A549 (cell line): Measurements from ENCODE around the gene PTGDS. TPM values are rescaled to one million over a fixed set of nuclear protein-coding genes. Genes with fewer than 3 reads are reported as not detected.

ENCODE experiments used
- ATAC-seq, 2 experiments: fragments of 200-7000 bp in 1 of 2; fragments of >200 bp in 1 of 2; cut with Nextera tagmentation in 1 of 2; cut with Tn5 transposase in 1 of 2; 3 replicates each; pipeline versions ENCODE4 v1.8.0 to v1.9.1; 2018 to 2020; ENCODE audit warnings: mild to moderate bottlenecking in 1 of 2, moderate library complexity in 1 of 2
- CTCF ChIA-PET: fragments of 300-600 bp; sonication (Branson Sonifier 250); formaldehyde crosslinking; extraction: SDS; loops from one replicate; lab custom pipeline; 2021; ENCODE audit warnings: antibody characterized with exemption, inconsistent platforms; lab: Yijun Ruan, JAX
- POLR2A ChIA-PET: fragments of 350-600 bp; formaldehyde crosslinking; extraction: SDS; loops from one replicate; lab custom pipeline; 2021; ENCODE audit warnings: antibody characterized with exemption, inconsistent platforms; lab: Yijun Ruan, JAX
- DNase-seq, 2 experiments: peaks; one replicate each; pipeline versions ENCODE4 v3.0.0 to v3.0.0-alpha.2; 2011 to 2016; ENCODE audit warnings: low read depth in 1 of 2, low spot score in 1 of 2
- FAIRE-seq: peaks from 2 replicates; lab custom pipeline; 2011; peaks lifted over from hg19 to GRCh38; lab: Jason Lieb, UNC
- H3K27ac ChIP-seq, 2 experiments: fragments of >200 bp; sonication (Bioruptor Twin); formaldehyde crosslinking; 3 replicates each; pipeline ENCODE4 v1.5.1; 2016 to 2017
- H3K4me1 ChIP-seq: fragments of >200 bp; sonication (Bioruptor Twin); formaldehyde crosslinking; 3 replicates; pipeline ENCODE4 v1.6.1; 2016
- H3K4me2 ChIP-seq: fragments of >200 bp; sonication (Bioruptor Twin); formaldehyde crosslinking; 3 replicates; pipeline ENCODE4 v1.6.1; 2016
- H3K4me3 ChIP-seq: fragments of >200 bp; sonication (Bioruptor Twin); formaldehyde crosslinking; 3 replicates; pipeline ENCODE4 v1.5.1; 2016
- H3K9me3 ChIP-seq: fragments of >200 bp; sonication (Bioruptor Twin); formaldehyde crosslinking; 3 replicates; pipeline ENCODE4 v1.6.1; 2016
- CBX2 ChIP-seq: fragments of 200-600 bp; sonication (generic); IDR thresholded peaks from 2 replicates; pipeline ENCODE4 v1.6.1; 2016; ENCODE audit warnings: low read depth, mild to moderate bottlenecking, borderline replicate concordance
- CEBPB ChIP-seq, 2 experiments: fragments of >200 bp in 1 of 2; sonication (Bioruptor Twin) in 1 of 2; formaldehyde crosslinking in 1 of 2; IDR thresholded peaks; 2 replicates each; pipeline ENCODE4 v1.6.1; 2012 to 2016
- CHD4 ChIP-seq: fragments of 200-600 bp; sonication (generic); IDR thresholded peaks from 2 replicates; pipeline ENCODE4 v1.6.1; 2016; ENCODE audit warnings: antibody characterized with exemption, mild to moderate bottlenecking, borderline replicate concordance
- CTCF ChIP-seq: fragments of >200 bp; sonication (Bioruptor Twin); formaldehyde crosslinking; IDR thresholded peaks from 3 replicates; pipeline ENCODE4 v1.5.1; 2016
- EHF ChIP-seq: fragments of 250-450 bp; sonication (Bioruptor Pico); IDR thresholded peaks from 2 replicates; pipeline ENCODE4 v1.5.0; 2020; ENCODE audit warnings: mild to moderate bottlenecking
- ESRRA ChIP-seq: fragments of 150-350 bp; IDR thresholded peaks from 2 replicates; pipeline ENCODE4 v1.6.1; 2014; ENCODE audit warnings: mild to moderate bottlenecking, low read length, borderline replicate concordance
- FOSB ChIP-seq: fragments of 250-450 bp; sonication (Bioruptor Pico); IDR thresholded peaks from 2 replicates; pipeline ENCODE4 v1.5.0; 2020; ENCODE audit warnings: mild to moderate bottlenecking, moderate library complexity
- FOSL2 ChIP-seq, 2 experiments: fragments of 450-650 bp in 1 of 2; fragments of >200 bp in 1 of 2; sonication (Bioruptor Twin) in 1 of 2; formaldehyde crosslinking; IDR thresholded peaks; 2 replicates each; pipeline versions ENCODE4 v1.5.0 to v1.6.1; 2016 to 2020; ENCODE audit warnings: mild to moderate bottlenecking in 1 of 2, moderate library complexity in 1 of 2
- FOXS1 ChIP-seq: fragments of 250-450 bp; sonication (Bioruptor Pico); IDR thresholded peaks from 2 replicates; pipeline ENCODE4 v1.5.0; 2020; ENCODE audit warnings: mild to moderate bottlenecking, moderate library complexity
- HES2 ChIP-seq: fragments of >200 bp; sonication (Bioruptor Twin); formaldehyde crosslinking; IDR thresholded peaks from 2 replicates; pipeline ENCODE4 v1.6.1; 2016
- HEYL ChIP-seq: fragments of 250-450 bp; sonication (Bioruptor Pico); IDR thresholded peaks from 2 replicates; pipeline ENCODE4 v1.8.0; 2021; ENCODE audit warnings: mild to moderate bottlenecking, moderate library complexity
- HOXB13 ChIP-seq: fragments of 250-450 bp; sonication (Bioruptor Pico); IDR thresholded peaks from 2 replicates; pipeline ENCODE4 v1.5.0; 2020; ENCODE audit warnings: low read depth, mild to moderate bottlenecking, moderate library complexity
- KDM5A ChIP-seq: fragments of 200-600 bp; sonication (generic); IDR thresholded peaks from 2 replicates; pipeline ENCODE4 v1.6.1; 2016; ENCODE audit warnings: antibody characterized with exemption, mild to moderate bottlenecking
- MAZ ChIP-seq: fragments of 150-350 bp; IDR thresholded peaks from 2 replicates; pipeline ENCODE4 v1.6.1; 2014; ENCODE audit warnings: antibody characterized with exemption, low read depth, low read length, borderline replicate concordance
- POLR2A ChIP-seq: IDR thresholded peaks from 2 replicates; pipeline ENCODE4 v1.6.1; 2012; ENCODE audit warnings: mild to moderate bottlenecking, low read length
- POLR2AphosphoS2 ChIP-seq: conservative IDR thresholded peaks from 2 replicates; pipeline ENCODE4 v1.6.1; 2012; ENCODE audit warnings: low read length, improper control_type of control experiment, inconsistent platforms
- RCOR1 ChIP-seq: fragments of 150-350 bp; IDR thresholded peaks from 2 replicates; pipeline ENCODE4 v1.6.1; 2014; ENCODE audit warnings: antibody characterized with exemption, low read length, low read depth
- RFX5 ChIP-seq: fragments of 450-650 bp; IDR thresholded peaks from 2 replicates; pipeline ENCODE4 v1.7.1; 2014; ENCODE audit warnings: antibody characterized with exemption, mild to moderate bottlenecking, moderate library complexity
- TFCP2L1 ChIP-seq: fragments of 250-450 bp; sonication (Bioruptor Pico); IDR thresholded peaks from 2 replicates; pipeline ENCODE4 v1.5.0; 2021; ENCODE audit warnings: mild to moderate bottlenecking
- ZNF302 ChIP-seq: fragments of 250-450 bp; sonication (Bioruptor Pico); IDR thresholded peaks from 2 replicates; pipeline ENCODE4 v1.9.0; 2021; ENCODE audit warnings: inconsistent platforms, mild to moderate bottlenecking, moderate library complexity
- WGBS: methylation state at CpG from one replicate; pipeline ENCODE4 v1.1.6; 2017; ENCODE audit errors: missing lambda C conversion rate; 5-methylcytosine and 5-hydroxymethylcytosine counted together
- polyA plus RNA-seq, 4 experiments: library from polyadenylated mRNA; depleted of rRNA in 3 of 4; stranded (reverse); fragments of >200 nt; fragmentation: RNase III in 1 of 4; extraction: RNeasy Plus Mini Kit Qiagen cat#74134 plus additional on column Dnase treatment in 1 of 4; gene quantifications; 2 replicates in 3 of 4; 3 replicates in 1 of 4; pipeline ENCODE4 v1.2.3, GENCODE V29; 2011 to 2017
- TF ChIP-seq, protein P1 (sequence below): IDR thresholded peaks from 2 replicates; pipeline ENCODE4 v1.6.1; 2012
- TF ChIP-seq, protein P2 (sequence below): fragments of 450-650 bp; IDR thresholded peaks from 2 replicates; pipeline ENCODE4 v1.6.1; 2014; ENCODE audit warnings: antibody characterized with exemption
- TF ChIP-seq, protein P3 (sequence below): fragments of 250-450 bp; sonication (Bioruptor Pico); IDR thresholded peaks from 2 replicates; pipeline ENCODE4 v1.5.0; 2021; ENCODE audit warnings: mild to moderate bottlenecking, moderate library complexity, borderline replicate concordance

The PTGDS gene
- polyA plus RNA-seq, 2 of the 4 experiments (the other 2 are of a cell fraction): 0.26 to 0.31 TPM

DNA sequence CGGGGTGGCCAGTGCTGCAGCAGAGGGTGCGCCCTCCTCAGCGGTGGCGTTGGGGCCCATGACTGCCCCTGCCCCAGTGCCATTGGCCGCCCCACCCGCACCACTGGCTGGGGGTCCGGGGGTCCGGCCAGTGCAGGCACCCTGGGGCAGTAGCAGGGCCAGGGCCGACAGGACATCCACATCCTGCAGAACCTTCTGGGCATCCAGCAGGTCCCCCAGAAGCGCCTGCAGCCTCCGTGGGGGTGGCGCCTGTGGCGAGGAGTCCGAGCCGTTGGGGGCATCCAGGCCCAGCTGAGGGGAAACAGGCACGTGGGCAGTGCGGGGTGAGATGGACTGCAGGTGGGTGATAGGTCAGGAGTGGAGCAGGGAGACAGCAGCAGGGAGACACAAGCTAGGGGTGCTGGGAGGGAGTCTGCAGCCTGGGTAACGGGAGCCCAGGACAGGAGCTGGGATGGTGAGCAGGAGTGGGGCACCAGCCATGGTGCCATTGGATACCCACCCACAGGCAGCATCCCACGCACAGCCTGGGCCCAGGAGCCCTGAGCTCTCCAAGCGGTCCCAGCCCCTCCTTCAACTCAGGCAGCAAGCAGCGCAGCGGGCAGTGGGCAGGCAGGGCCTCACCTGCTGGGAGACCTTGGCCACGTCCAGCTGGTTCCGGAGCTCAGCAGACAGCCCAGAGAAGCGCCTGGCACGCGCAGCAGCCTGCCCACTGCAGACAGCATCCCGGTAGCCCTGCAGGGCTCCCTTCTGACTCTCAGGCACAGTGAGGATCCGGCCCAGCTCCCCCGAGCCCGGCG lies 43.7 kb downstream of the PTGDS start:
- ChIA-PET POLR2A (interaction anchor here (1.0 kb wide), 1 partner anchor 29 kb away, joined by 3 read pairs; the partner anchor contains the start of gene PAXX), CTCF (interaction anchor here (0.8 to 12.9 kb wide), 9 partner anchors 9 to 250 kb away, joined by 3 to 207 read pairs (median 10); partner anchors contain the start of genes ABCA2, CLIC3, FUT7 and MAN1B1)
- no peak overlapping the region for H3K4me3 ChIP-seq
- no peak for ATAC-seq
- H3K4me1 ChIP-seq: peaks cover 11% of the 10 kb centered on the region; the same call in 2 of the 3 replicates
- H3K9me3 ChIP-seq: no peaks in the 10 kb centered on the region
- 93% methylated on average over 22 of the region's 32 CpGs for WGBS
- DNase-seq: no peak
- H3K27ac ChIP-seq: no peak overlapping the region
- H3K4me2 ChIP-seq: no peak overlapping the region
- FAIRE-seq: no peak
- TF ChIP-seq RFX5: no peak
- TF ChIP-seq CTCF: no peak
- TF ChIP-seq HOXB13: no peak
- TF ChIP-seq ZNF302 (CRISPR knock-in tag): no peak
- TF ChIP-seq TFCP2L1 (CRISPR knock-in tag): no peak
- no peak for TF ChIP-seq EHF (CRISPR knock-in tag)
- TF ChIP-seq FOSB (CRISPR knock-in tag): no peak
- TF ChIP-seq CEBPB (IDR thresholded peaks at IDR 0.05): no peak
- no peak for TF ChIP-seq HEYL (CRISPR knock-in tag)
- no peak for TF ChIP-seq CHD4
- no peak for TF ChIP-seq FOXS1
- TF ChIP-seq FOSL2 (IDR thresholded peaks at IDR 0.05): no peak
- no peak for TF ChIP-seq FOSL2 (CRISPR knock-in tag; IDR thresholded peaks at IDR 0.05)
- no peak for TF ChIP-seq HES2
- TF ChIP-seq POLR2AphosphoS2: no peak
- TF ChIP-seq CBX2: no peak
- TF ChIP-seq RCOR1: no peak
- TF ChIP-seq, protein P1, sequence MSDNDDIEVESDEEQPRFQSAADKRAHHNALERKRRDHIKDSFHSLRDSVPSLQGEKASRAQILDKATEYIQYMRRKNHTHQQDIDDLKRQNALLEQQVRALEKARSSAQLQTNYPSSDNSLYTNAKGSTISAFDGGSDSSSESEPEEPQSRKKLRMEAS: no peak
- TF ChIP-seq POLR2A: no peak
- no peak for TF ChIP-seq ESRRA
- TF ChIP-seq, protein P2, sequence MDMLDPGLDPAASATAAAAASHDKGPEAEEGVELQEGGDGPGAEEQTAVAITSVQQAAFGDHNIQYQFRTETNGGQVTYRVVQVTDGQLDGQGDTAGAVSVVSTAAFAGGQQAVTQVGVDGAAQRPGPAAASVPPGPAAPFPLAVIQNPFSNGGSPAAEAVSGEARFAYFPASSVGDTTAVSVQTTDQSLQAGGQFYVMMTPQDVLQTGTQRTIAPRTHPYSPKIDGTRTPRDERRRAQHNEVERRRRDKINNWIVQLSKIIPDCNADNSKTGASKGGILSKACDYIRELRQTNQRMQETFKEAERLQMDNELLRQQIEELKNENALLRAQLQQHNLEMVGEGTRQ: no peak

- CTCF ChIA-PET: interaction anchor here (0.8 to 20.4 kb wide), 10 partner anchors 9 to 250 kb away, joined by 3 to 282 read pairs (median 10); partner anchors contain the start of genes ABCA2, C8G, CLIC3 and FBXW5
- POLR2A ChIA-PET: interaction anchor here (1.0 kb wide), 1 partner anchor 29 kb away, joined by 3 read pairs; the partner anchor contains the start of gene PAXX
- Histone ChIP-seq H3K27ac (no peak overlapping the region), H3K4me1 (peaks cover 11% of the 10 kb centered on the region; the same call in 2 of the 3 replicates), H3K4me2 (no peak overlapping the region), H3K4me3 (no peak overlapping the region), H3K9me3 (no peaks in the 10 kb centered on the region)
- DNase-seq (no peak), FAIRE-seq (no peak), ATAC-seq (peak; percentile 6 to 32; a peak in 4 of 6 replicates)
- WGBS: 79% methylated on average over 3 of the region's 6 CpGs
- no peak for TF ChIP-seq FOSB (CRISPR knock-in tag)
- TF ChIP-seq, protein P3, sequence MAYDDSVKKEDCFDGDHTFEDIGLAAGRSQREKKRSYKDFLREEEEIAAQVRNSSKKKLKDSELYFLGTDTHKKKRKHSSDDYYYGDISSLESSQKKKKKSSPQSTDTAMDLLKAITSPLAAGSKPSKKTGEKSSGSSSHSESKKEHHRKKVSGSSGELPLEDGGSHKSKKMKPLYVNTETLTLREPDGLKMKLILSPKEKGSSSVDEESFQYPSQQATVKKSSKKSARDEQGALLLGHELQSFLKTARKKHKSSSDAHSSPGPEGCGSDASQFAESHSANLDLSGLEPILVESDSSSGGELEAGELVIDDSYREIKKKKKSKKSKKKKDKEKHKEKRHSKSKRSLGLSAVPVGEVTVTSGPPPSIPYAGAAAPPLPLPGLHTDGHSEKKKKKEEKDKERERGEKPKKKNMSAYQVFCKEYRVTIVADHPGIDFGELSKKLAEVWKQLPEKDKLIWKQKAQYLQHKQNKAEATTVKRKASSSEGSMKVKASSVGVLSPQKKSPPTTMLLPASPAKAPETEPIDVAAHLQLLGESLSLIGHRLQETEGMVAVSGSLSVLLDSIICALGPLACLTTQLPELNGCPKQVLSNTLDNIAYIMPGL (CRISPR knock-in tag): no peak
- TF ChIP-seq POLR2A: no peak
- no peak for TF ChIP-seq KDM5A
- no peak for TF ChIP-seq CBX2
- no peak for TF ChIP-seq MAZ
Measured at GRCh38 chr9:137021568-137021978, 44.3 kb downstream of the PTGDS start.
